Left lung (tissue), 10 donors: Measurements from ENCODE around the gene NT5M. TPM values are rescaled to one million over a fixed set of nuclear protein-coding genes. Genes with fewer than 3 reads are reported as not detected.

Source experiments
- ATAC-seq: fragments of 200-7000 bp; cut with Tn5 transposase; one replicate; pipeline ENCODE4 v1.9.1; 2020; ENCODE audit warnings: moderate library complexity
- DNase-seq, 4 donors: peaks; one replicate each; pipeline ENCODE4 v3.0.0-alpha.2; 2013 to 2020
- H3K27ac ChIP-seq, 2 donors: fragments of 200-600 bp; sonication (generic) in 1 of 2; one replicate each; pipeline versions ENCODE4 v1.5.0 to v1.8.0; 2020 to 2021
- H3K27me3 ChIP-seq, 2 donors: fragments of 200-600 bp; sonication (generic) in 1 of 2; one replicate each; pipeline versions ENCODE4 v1.5.0 to v1.8.0; 2020 to 2021
- H3K36me3 ChIP-seq, 2 donors: fragments of 200-600 bp; sonication (generic) in 1 of 2; one replicate each; pipeline versions ENCODE4 v1.5.0 to v1.8.0; 2020 to 2021
- H3K4me1 ChIP-seq, 2 donors: fragments of 200-600 bp; one replicate each; pipeline ENCODE4 v1.8.0; 2021
- H3K4me3 ChIP-seq, 2 donors: fragments of 200-600 bp; sonication (generic) in 1 of 2; one replicate each; pipeline versions ENCODE4 v1.5.0 to v1.8.0; 2020 to 2021; ENCODE audit warnings: mild to moderate bottlenecking in 1 of 2
- H3K9me3 ChIP-seq, 2 donors: fragments of 200-600 bp; sonication (generic) in 1 of 2; one replicate each; pipeline versions ENCODE4 v1.5.0 to v1.8.0; 2020 to 2021
- CTCF ChIP-seq, 2 donors: fragments of 200-600 bp; sonication (generic) in 1 of 2; IDR thresholded peaks; one replicate each; pipeline versions ENCODE4 v1.5.0 to v1.8.0; 2021; ENCODE audit warnings: antibody characterized with exemption in 2 of 2
- intact Hi-C, 2 donors: fragments of 100-400 bp; cut with DNase I; formaldehyde crosslinking; loops; one replicate each; pipeline versions ENCODE4 v1.11.2 to v1.14.2; 2022
- polyA plus RNA-seq, 6 donors: library from polyadenylated mRNA; unstranded; fragments of 120-200 nt; gene quantifications; one replicate each; pipeline ENCODE4 v1.2.1, GENCODE V29; 2013; ENCODE audit not compliant: insufficient read length in 6 of 6
- total RNA-seq, 2 donors: library from RNA; stranded (reverse); fragmentation: NEBNext Ultra II Directional; extraction: Animal tissue kit (Norgen Biotek cat#: 25700); gene quantifications; one replicate each; pipeline ENCODE4 v1.2.1, GENCODE V29; 2021
- donor health status: DM: no; HTN: yes; CAD: no.
- donor health status: DM: no; HTN: no; CAD: no.

Gene NT5M
- total and polyA plus RNA-seq, 8 donors: 1.5 to 5.4 (median 3.8) TPM

DNA sequence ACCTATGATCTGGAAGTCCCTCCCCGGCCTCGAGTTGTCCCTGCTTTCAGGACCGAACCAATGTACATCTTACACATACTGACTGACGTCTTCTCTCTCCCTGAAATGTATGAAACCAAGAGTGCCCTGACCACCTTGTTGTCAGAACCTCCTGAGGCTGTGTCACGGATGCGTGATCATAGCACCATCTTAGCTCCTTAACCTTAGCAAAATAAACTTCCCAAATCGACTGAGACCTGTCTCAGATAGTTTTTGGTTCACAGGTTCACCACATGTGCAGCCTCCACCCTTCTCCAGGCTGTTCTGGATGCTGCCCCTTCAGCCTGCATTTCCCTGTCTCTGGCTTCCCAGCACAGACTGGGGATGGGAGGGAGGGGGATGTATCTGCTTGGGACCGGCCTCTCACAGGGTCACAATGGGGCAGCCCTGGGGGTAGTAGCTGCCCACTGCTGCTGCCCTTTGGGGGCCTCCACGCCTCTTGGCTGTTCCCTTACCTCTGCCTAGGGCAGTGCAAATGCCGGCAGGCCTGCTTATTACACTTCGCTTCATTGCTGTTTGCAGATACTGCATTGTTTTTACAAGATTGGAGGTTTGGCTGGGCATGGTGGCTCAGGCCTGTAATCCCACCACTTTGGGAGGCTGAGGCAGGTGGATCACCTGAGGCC, 69.8 kb downstream of the NT5M start:
- ATAC-seq: no peak
- no peak for TF ChIP-seq CTCF (IDR thresholded peaks at IDR 0.05)
- no peaks in the 10 kb centered on the region for H3K36me3 ChIP-seq
- H3K27ac ChIP-seq: no peak overlapping the region
- intact Hi-C loops: no loop called here
- H3K4me1 ChIP-seq: peaks cover 9 to 20% of the 10 kb centered on the region in 2 donors
- peak in 1 of 4 donors; percentile 33 for DNase-seq
- H3K4me3 ChIP-seq: no peak overlapping the region
- H3K9me3 ChIP-seq: no peaks in the 10 kb centered on the region
- H3K27me3 ChIP-seq: no peaks in the 10 kb centered on the region

DNA sequence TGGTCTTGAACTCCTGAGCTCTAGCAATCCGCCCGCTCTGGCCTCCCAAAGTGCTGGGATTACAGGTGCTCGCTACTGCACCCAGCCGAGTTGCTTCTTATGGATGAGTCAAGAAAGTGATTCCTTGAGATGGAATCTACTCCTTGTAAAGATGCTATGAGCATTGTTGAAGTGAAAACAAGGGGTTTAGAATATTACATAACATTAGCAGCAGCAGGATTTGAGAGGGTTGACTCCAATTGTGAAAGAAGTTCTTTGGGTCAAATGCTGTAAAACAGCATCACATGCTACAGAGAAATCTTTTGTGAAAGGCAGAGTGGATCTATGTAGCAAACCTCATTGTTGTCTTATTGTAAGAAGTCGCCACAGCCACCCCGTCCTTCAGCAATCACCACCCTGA, 72.7 kb downstream of the NT5M start:
- H3K4me1 ChIP-seq: peaks cover 9 to 22% of the 10 kb centered on the region in 2 donors
- TF ChIP-seq CTCF (IDR thresholded peaks at IDR 0.05): no peak
- ATAC-seq: no peak
- H3K27ac ChIP-seq: peak overlapping the region; percentile 30 to 53
- intact Hi-C loops: no loop called here
- peaks cover 0 to 9% of the 10 kb centered on the region in 2 donors for H3K27me3 ChIP-seq
- DNase-seq: peak in 1 of 4 donors; percentile 11
- H3K4me3 ChIP-seq: no peak overlapping the region
- H3K36me3 ChIP-seq: no peaks in the 10 kb centered on the region
- no peaks in the 10 kb centered on the region for H3K9me3 ChIP-seq

DNA sequence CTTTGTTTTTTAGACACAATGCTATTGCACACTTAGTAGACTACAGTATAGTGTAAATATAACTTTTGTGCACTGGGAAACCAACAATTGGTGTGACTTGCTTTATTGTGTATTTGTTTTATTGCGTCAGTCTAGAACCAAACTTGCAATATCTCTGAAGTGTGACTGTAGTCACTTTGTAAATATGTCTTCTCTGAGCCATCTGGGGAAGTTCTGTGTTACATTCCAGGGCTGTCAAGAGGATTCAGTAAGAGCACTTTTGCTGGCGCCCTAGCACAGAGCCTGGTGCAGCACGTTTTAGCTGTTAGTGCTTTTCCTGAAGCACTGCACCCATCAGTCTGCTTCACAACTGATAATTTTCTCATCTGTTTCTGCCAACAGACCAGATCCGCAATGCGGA, 73.2 kb downstream of the NT5M start:
- DNase-seq (peak in 2 of 4 donors; percentile 24 to 44), ATAC-seq (peak; percentile 84)
- Histone ChIP-seq H3K27ac (peak overlapping the region; percentile 33 to 53), H3K4me1 (peaks cover 9 to 22% of the 10 kb centered on the region in 2 donors), H3K27me3 (peaks cover 0 to 9% of the 10 kb centered on the region in 2 donors), H3K36me3 (no peaks in the 10 kb centered on the region), H3K9me3 (no peaks in the 10 kb centered on the region), H3K4me3 (no peak overlapping the region)
- intact Hi-C loops: no loop called here
- TF ChIP-seq CTCF (IDR thresholded peaks at IDR 0.05): no peak

DNA sequence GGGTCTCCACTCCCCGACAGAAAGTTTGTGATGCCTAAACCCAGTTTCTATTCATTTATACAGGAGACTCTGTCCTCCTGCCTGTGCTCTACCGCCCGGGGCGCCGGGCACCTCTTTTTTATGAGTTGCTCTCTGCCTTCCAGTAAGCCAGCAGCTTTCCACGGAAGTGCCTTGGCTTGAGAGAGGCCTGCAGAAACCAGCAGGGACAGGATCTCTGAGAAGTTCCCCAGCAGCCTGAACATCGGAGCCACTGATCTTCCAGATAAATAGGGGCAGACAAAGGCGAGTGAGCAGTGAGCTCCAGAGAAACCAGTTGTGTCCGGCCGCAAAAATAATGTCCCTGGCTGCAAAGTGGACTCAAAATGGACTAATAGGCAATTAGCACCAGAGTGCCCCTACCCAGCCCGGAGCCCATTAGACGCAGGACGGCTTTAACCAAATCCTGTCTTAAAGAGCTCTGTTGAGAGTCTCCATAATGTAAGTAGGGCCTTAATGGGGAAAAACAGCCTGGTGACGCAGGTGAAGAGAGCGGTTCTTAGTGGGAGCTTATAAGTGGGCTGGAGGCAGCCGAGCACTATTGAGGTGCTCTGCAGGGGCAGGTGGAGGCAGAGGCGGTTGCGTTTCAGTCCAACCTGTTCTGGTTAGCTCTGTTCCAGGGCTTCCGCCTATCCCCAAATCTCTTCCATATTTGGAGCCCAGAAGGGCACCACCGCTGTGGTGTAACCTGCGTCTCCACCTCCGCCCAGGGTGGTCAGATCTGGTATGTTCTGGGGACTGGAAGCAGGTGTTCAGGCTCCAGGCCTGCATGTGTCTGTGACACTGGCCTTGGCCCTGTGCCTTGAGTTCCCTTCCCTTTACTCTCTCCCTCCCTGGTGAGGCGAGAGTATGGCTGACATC, 74.1 kb downstream of the NT5M start:
- intact Hi-C loops: no loop called here
- no peaks in the 10 kb centered on the region for H3K9me3 ChIP-seq
- peak in 2 of 4 donors; percentile 61 to 74 for DNase-seq
- peak overlapping the region; percentile 53 to 62 for H3K27ac ChIP-seq
- no peak overlapping the region for H3K4me3 ChIP-seq
- peaks cover 9 to 22% of the 10 kb centered on the region in 2 donors for H3K4me1 ChIP-seq
- no peaks in the 10 kb centered on the region for H3K36me3 ChIP-seq
- ATAC-seq: peak; percentile 79
- no peak for TF ChIP-seq CTCF (IDR thresholded peaks at IDR 0.05)
- H3K27me3 ChIP-seq: peaks cover 0 to 9% of the 10 kb centered on the region in 2 donors
